ENCODE measurements around the gene NF1. TPM values are rescaled to one million over a fixed set of nuclear protein-coding genes. Genes with fewer than 3 reads are reported as not detected.
A peak's percentile ranks its signal among the peaks of the same experiment; 100 is the strongest.
"Not testable (repeated sequence)": the region's sequence is repeated elsewhere in the genome, so short reads cannot be mapped to it uniquely, and the experiment has no call there.

NF1 gene
- polyA plus RNA-seq, 3 donors, result 1.2 to 7.4 (median 2.1) TPM

DNA sequence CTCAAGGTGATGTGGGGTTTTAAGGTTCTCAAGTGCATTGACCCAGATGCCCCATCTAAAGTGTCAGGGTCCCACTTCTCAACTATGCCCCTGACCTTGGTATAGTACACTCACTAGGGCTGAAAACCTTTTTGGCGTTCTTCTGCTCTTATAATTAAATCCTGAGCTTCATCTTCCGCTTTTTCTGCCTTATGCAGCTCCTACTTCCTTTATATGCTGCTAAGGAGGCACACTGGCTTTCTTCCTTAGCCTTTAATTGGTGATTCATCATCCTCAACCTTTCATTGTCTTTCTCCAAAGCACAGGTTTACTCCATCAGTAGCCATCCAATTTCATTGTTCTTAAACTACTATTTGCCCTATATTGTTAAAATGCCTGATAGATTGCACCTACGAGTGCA, 5.3 kb upstream of the NF1 start:
- TF ChIP-seq, protein P1, sequence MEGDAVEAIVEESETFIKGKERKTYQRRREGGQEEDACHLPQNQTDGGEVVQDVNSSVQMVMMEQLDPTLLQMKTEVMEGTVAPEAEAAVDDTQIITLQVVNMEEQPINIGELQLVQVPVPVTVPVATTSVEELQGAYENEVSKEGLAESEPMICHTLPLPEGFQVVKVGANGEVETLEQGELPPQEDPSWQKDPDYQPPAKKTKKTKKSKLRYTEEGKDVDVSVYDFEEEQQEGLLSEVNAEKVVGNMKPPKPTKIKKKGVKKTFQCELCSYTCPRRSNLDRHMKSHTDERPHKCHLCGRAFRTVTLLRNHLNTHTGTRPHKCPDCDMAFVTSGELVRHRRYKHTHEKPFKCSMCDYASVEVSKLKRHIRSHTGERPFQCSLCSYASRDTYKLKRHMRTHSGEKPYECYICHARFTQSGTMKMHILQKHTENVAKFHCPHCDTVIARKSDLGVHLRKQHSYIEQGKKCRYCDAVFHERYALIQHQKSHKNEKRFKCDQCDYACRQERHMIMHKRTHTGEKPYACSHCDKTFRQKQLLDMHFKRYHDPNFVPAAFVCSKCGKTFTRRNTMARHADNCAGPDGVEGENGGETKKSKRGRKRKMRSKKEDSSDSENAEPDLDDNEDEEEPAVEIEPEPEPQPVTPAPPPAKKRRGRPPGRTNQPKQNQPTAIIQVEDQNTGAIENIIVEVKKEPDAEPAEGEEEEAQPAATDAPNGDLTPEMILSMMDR (IDR thresholded peaks at IDR 0.05), result no peak
- no peak overlapping the region for H3K4me2 ChIP-seq (replicated peaks; ENCODE audit: extremely low read depth, low read length, poor library complexity, severe bottlenecking)
- Mint-ChIP-seq H3K4me1 (peaks cover 6% of the 10 kb centered on the region), H3K27ac (no peak overlapping the region), H3K36me3 (no peaks in the 10 kb centered on the region), H3K9me3 (no peaks in the 10 kb centered on the region), H3K27me3 (ENCODE audit: low read depth in 3 of 3) (peaks cover 0 to 2% (median 0%) of the 10 kb centered on the region in 3 donors), H3K4me3 (no peak overlapping the region)
- H3K27me3 ChIP-seq (ENCODE audit: control insufficient read depth in 2 of 2, insufficient read depth in 2 of 2, low read length in 2 of 2), result no peaks in the 10 kb centered on the region
- no peak overlapping the region for H3K9ac ChIP-seq (ENCODE audit: insufficient read depth, low read length, poor library complexity, severe bottlenecking)
- WGBS (ENCODE audit: insufficient coverage), result 64% methylated on average over 3 of the region's 3 CpGs
- H3K4me3 ChIP-seq (replicated peaks in 1 of 3; ENCODE audit: low read depth in 2 of 3, low read length in 3 of 3), result no peak overlapping the region
- no peaks in the 10 kb centered on the region for H3K79me2 ChIP-seq (ENCODE audit: insufficient read depth, low read length)
- no peaks in the 10 kb centered on the region for H3K36me3 ChIP-seq (replicated peaks in 1 of 2; ENCODE audit: control insufficient read depth in 1 of 2, insufficient read depth in 2 of 2, low read length in 2 of 2)
- peak; percentile 15 to 47 (median 45) for DNase-seq
- no peaks in the 10 kb centered on the region for H3K9me3 ChIP-seq (replicated peaks in 1 of 2; ENCODE audit: control insufficient read depth in 1 of 2, insufficient read depth in 1 of 2, low read length in 2 of 2)
- peaks cover 4 to 5% of the 10 kb centered on the region in 2 donors for H3K4me1 ChIP-seq (ENCODE audit: control insufficient read depth in 1 of 2, insufficient read depth in 2 of 2, low read length in 2 of 2)
- intact Hi-C loops (cut with micrococcal nuclease), result no loop called here
- H4K20me1 ChIP-seq (ENCODE audit: insufficient read depth, low read length), result no peaks in the 10 kb centered on the region
- no peak overlapping the region for H3K27ac ChIP-seq (ENCODE audit: low read depth in 1 of 2, low read length in 2 of 2)
- no peak overlapping the region for H2AFZ ChIP-seq (ENCODE audit: insufficient read depth, low read depth, low read length, poor library complexity, severe bottlenecking)

DNA sequence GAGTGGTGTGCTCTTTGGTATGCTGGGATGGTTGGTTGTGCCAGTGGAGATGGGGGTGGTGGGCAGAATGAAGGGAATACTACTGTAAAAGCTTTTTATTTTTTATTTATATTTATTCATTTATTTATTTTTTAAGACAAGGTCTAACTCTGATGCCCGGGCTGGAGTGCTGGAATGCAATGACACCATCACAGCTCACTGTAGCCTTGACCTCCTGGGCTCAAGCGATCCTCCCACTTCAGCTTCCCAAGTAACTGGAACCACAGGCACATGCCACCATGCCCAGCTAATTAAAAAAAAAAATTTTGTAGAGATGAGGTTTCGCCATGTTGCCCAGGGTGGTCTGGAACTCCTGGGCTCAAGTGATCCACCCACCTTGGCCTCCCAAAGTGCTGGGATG, 4.1 kb upstream of the NF1 start:
- not testable (repeated sequence) for H4K20me1 ChIP-seq (ENCODE audit: insufficient read depth, low read length); H3K36me3 ChIP-seq (replicated peaks in 1 of 2; ENCODE audit: control insufficient read depth in 1 of 2, insufficient read depth in 2 of 2, low read length in 2 of 2); H3K27me3 ChIP-seq (ENCODE audit: control insufficient read depth in 2 of 2, insufficient read depth in 2 of 2, low read length in 2 of 2); H3K79me2 ChIP-seq (ENCODE audit: insufficient read depth, low read length); H2AFZ ChIP-seq (ENCODE audit: insufficient read depth, low read depth, low read length, poor library complexity, severe bottlenecking); H3K27ac Mint-ChIP-seq; H3K27ac ChIP-seq (ENCODE audit: low read depth in 1 of 2, low read length in 2 of 2); H3K36me3 Mint-ChIP-seq; DNase-seq; H3K9ac ChIP-seq (ENCODE audit: insufficient read depth, low read length, poor library complexity, severe bottlenecking); H3K4me1 ChIP-seq (ENCODE audit: control insufficient read depth in 1 of 2, insufficient read depth in 2 of 2, low read length in 2 of 2); H3K4me2 ChIP-seq (replicated peaks; ENCODE audit: extremely low read depth, low read length, poor library complexity, severe bottlenecking); H3K4me1 Mint-ChIP-seq; H3K9me3 Mint-ChIP-seq; H3K4me3 ChIP-seq (replicated peaks in 1 of 3; ENCODE audit: low read depth in 2 of 3, low read length in 3 of 3); H3K27me3 Mint-ChIP-seq (ENCODE audit: low read depth in 3 of 3); H3K4me3 Mint-ChIP-seq; H3K9me3 ChIP-seq (replicated peaks in 1 of 2; ENCODE audit: control insufficient read depth in 1 of 2, insufficient read depth in 1 of 2, low read length in 2 of 2)
- intact Hi-C loops (cut with micrococcal nuclease), result loop anchor here in 1 of 2 donors (5.0 kb wide), 1 partner anchor 38 kb away; no protein-coding TSS in a partner anchor
- WGBS (ENCODE audit: insufficient coverage), result 83% methylated on average over 1 of the region's 3 CpGs
